ENCODE data around the gene ATPAF1.

The ATPAF1 gene

GRCh38 chr1:46595127-46595526 lies 73.0 kb downstream of the ATPAF1 start:
- TF ChIP-seq CTCF (IDR thresholded peaks at IDR 0.05; ENCODE audit: low read depth, low read length) = no peak
- no peak for DNase-seq (ENCODE audit: extremely low read depth, low read depth)

GRCh38 chr1:46594063-46594462 lies 74.1 kb downstream of the ATPAF1 start:
- TF ChIP-seq CTCF (IDR thresholded peaks at IDR 0.05; ENCODE audit: low read depth, low read length) = no peak

GRCh38 chr1:46592823-46593222 lies 75.3 kb downstream of the ATPAF1 start:
- DNase-seq (ENCODE audit: extremely low read depth, low read depth) = no peak
- no peak for TF ChIP-seq CTCF (IDR thresholded peaks at IDR 0.05; ENCODE audit: low read depth, low read length)

More at GRCh38 chr1:46594063-46594462, 74.1 kb downstream of the ATPAF1 start:
- DNase-seq (ENCODE audit: extremely low read depth, low read depth) = no peak

- no peak for TF ChIP-seq CTCF (IDR thresholded peaks at IDR 0.05; ENCODE audit: low read depth, low read length)
- DNase-seq (ENCODE audit: extremely low read depth, low read depth) = no peak
Observed at GRCh38 chr1:46589529-46589928, 78.6 kb downstream of the ATPAF1 start.

- DNase-seq (ENCODE audit: extremely low read depth, low read depth) = no peak
- no peak for TF ChIP-seq CTCF (IDR thresholded peaks at IDR 0.05; ENCODE audit: low read depth, low read length)
Observed at GRCh38 chr1:46587069-46587468, 81.1 kb downstream of the ATPAF1 start.

GRCh38 chr1:46585312-46585938 lies 82.7 kb downstream of the ATPAF1 start:
- no peak for TF ChIP-seq CTCF (IDR thresholded peaks at IDR 0.05; ENCODE audit: low read depth, low read length)
- DNase-seq (ENCODE audit: extremely low read depth, low read depth) = no peak

GRCh38 chr1:46583494-46583893 lies 84.7 kb downstream of the ATPAF1 start:
- no peak for DNase-seq (ENCODE audit: extremely low read depth, low read depth)
- TF ChIP-seq CTCF (IDR thresholded peaks at IDR 0.05; ENCODE audit: low read depth, low read length) = no peak

Measured in AG09319 (cell line).